OCI-LY3 (cell line): ENCODE data around the gene DAO.

Experiments used
- H2AFZ ChIP-seq: fragments of 200-600, 300-600 bp; shearing (Covaris generic); 2 replicates; pipeline ENCODE4 v1.6.0; 2014; ENCODE audit warnings: antibody characterized with exemption, low read depth, low read length
- H3K27ac ChIP-seq: fragments of 200-600, 300-600 bp; sonication (generic); 2 replicates; pipeline ENCODE4 v1.5.1; 2014; ENCODE audit warnings: mild to moderate bottlenecking, low read length, moderate library complexity, mixed read lengths
- H3K27me3 ChIP-seq: fragments of 200-600, 300-600 bp; sonication (generic); 2 replicates; pipeline ENCODE4 v1.6.1; 2014; ENCODE audit warnings: low read depth, low read length, mixed read lengths
- H3K36me3 ChIP-seq: fragments of 200-600, 300-600 bp; sonication (generic); replicated peaks from 2 replicates; pipeline ENCODE3; 2014; ENCODE audit warnings: low read depth, low read length, mixed read lengths
- H3K4me1 ChIP-seq: fragments of 300-600, 200-600 bp; sonication (generic); 2 replicates; pipeline ENCODE4 v1.6.1; 2014; ENCODE audit warnings: low read length, mixed read lengths
- H3K4me2 ChIP-seq: fragments of 200-600, 300-600 bp; sonication (generic); 2 replicates; pipeline ENCODE4 v1.6.1; 2014; ENCODE audit warnings: low read length, mixed read lengths
- H3K4me3 ChIP-seq: fragments of 300-600, 200-600 bp; sonication (generic); 2 replicates; pipeline ENCODE4 v1.5.1; 2014; ENCODE audit warnings: antibody characterized with exemption, mild to moderate bottlenecking, low read length, moderate library complexity
- H3K79me2 ChIP-seq: fragments of 300-600, 200-600 bp; shearing (Covaris generic); 2 replicates; pipeline ENCODE4 v1.6.1; 2014; ENCODE audit warnings: mild to moderate bottlenecking, low read length, mixed read lengths
- H3K9ac ChIP-seq: fragments of 300-600, 200-600 bp; shearing (Covaris generic); 2 replicates; pipeline ENCODE4 v1.6.0; 2014; ENCODE audit warnings: mild to moderate bottlenecking, low read length, moderate library complexity
- H3K9me3 ChIP-seq: fragments of 200-600, 300-600 bp; shearing (Covaris generic); 2 replicates; pipeline ENCODE4 v1.6.1; 2014; ENCODE audit warnings: low read length, mixed read lengths; ENCODE audit not compliant: insufficient read depth
- H4K20me1 ChIP-seq: fragments of 200-600, 300-600 bp; sonication (generic); 2 replicates; pipeline ENCODE4 v1.6.1; 2016; ENCODE audit warnings: low read length, mixed read lengths; ENCODE audit not compliant: insufficient read depth
- EZH2phosphoT487 ChIP-seq: fragments of 200-600 bp; shearing (Covaris generic); IDR thresholded peaks from 2 replicates; pipeline ENCODE4 v1.6.1; 2018; ENCODE audit warnings: antibody characterized with exemption, mixed run types, low read depth
- TF ChIP-seq, protein P1 (sequence below): fragments of 200-600, 300-600 bp; sonication (generic); IDR thresholded peaks from 2 replicates; pipeline ENCODE4 v1.5.1; 2014; ENCODE audit warnings: antibody characterized with exemption, low read length, low read depth

The DAO gene

GRCh38 chr12:108890208-108890607, 10.3 kb downstream of the DAO start:
- no peaks in the 10 kb centered on the region for H3K36me3 ChIP-seq
- no peaks in the 10 kb centered on the region for H3K9me3 ChIP-seq
- no peak overlapping the region for H3K4me2 ChIP-seq
- no peak for TF ChIP-seq EZH2phosphoT487
- TF ChIP-seq, protein P1, sequence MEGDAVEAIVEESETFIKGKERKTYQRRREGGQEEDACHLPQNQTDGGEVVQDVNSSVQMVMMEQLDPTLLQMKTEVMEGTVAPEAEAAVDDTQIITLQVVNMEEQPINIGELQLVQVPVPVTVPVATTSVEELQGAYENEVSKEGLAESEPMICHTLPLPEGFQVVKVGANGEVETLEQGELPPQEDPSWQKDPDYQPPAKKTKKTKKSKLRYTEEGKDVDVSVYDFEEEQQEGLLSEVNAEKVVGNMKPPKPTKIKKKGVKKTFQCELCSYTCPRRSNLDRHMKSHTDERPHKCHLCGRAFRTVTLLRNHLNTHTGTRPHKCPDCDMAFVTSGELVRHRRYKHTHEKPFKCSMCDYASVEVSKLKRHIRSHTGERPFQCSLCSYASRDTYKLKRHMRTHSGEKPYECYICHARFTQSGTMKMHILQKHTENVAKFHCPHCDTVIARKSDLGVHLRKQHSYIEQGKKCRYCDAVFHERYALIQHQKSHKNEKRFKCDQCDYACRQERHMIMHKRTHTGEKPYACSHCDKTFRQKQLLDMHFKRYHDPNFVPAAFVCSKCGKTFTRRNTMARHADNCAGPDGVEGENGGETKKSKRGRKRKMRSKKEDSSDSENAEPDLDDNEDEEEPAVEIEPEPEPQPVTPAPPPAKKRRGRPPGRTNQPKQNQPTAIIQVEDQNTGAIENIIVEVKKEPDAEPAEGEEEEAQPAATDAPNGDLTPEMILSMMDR: no peak
- no peaks in the 10 kb centered on the region for H3K4me1 ChIP-seq
- no peak overlapping the region for H2AFZ ChIP-seq
- no peaks in the 10 kb centered on the region for H3K79me2 ChIP-seq
- peaks cover 45% of the 10 kb centered on the region for H3K27me3 ChIP-seq
- no peaks in the 10 kb centered on the region for H4K20me1 ChIP-seq
- H3K27ac ChIP-seq: no peak overlapping the region
- H3K9ac ChIP-seq: no peak overlapping the region
- no peak overlapping the region for H3K4me3 ChIP-seq

GRCh38 chr12:108895220-108895802, 15.4 kb downstream of the DAO start:
- no peak overlapping the region for H3K4me3 ChIP-seq
- no peak overlapping the region for H3K4me2 ChIP-seq
- no peak for TF ChIP-seq EZH2phosphoT487
- TF ChIP-seq, protein P1: no peak
- no peak overlapping the region for H3K9ac ChIP-seq
- no peak overlapping the region for H3K27ac ChIP-seq
- H3K4me1 ChIP-seq: no peaks in the 10 kb centered on the region
- H3K27me3 ChIP-seq: peaks cover 34% of the 10 kb centered on the region
- no peaks in the 10 kb centered on the region for H3K79me2 ChIP-seq
- H4K20me1 ChIP-seq: peaks cover 3% of the 10 kb centered on the region; the same call in 1 of the 2 replicates
- no peak overlapping the region for H2AFZ ChIP-seq
- H3K9me3 ChIP-seq: no peaks in the 10 kb centered on the region
- no peaks in the 10 kb centered on the region for H3K36me3 ChIP-seq

GRCh38 chr12:108896336-108896735, 16.4 kb downstream of the DAO start:
- H3K4me1 ChIP-seq: no peaks in the 10 kb centered on the region
- H4K20me1 ChIP-seq: peaks cover 3% of the 10 kb centered on the region; the same call in 1 of the 2 replicates
- no peak overlapping the region for H3K4me3 ChIP-seq
- H3K36me3 ChIP-seq: no peaks in the 10 kb centered on the region
- no peaks in the 10 kb centered on the region for H3K9me3 ChIP-seq
- no peak overlapping the region for H3K27ac ChIP-seq
- H3K4me2 ChIP-seq: no peak overlapping the region
- no peak for TF ChIP-seq EZH2phosphoT487
- TF ChIP-seq, protein P1: no peak
- H2AFZ ChIP-seq: no peak overlapping the region
- no peaks in the 10 kb centered on the region for H3K79me2 ChIP-seq
- H3K27me3 ChIP-seq: peaks cover 39% of the 10 kb centered on the region
- H3K9ac ChIP-seq: no peak overlapping the region

- Histone ChIP-seq H3K4me1 (no peaks in the 10 kb centered on the region), H3K4me3 (no peak overlapping the region), H4K20me1 (peaks cover 3% of the 10 kb centered on the region; the same call in 1 of the 2 replicates), H3K79me2 (no peaks in the 10 kb centered on the region), H2AFZ (no peak overlapping the region), H3K27ac (no peak overlapping the region), H3K4me2 (no peak overlapping the region), H3K9me3 (no peaks in the 10 kb centered on the region), H3K36me3 (no peaks in the 10 kb centered on the region), H3K27me3 (peaks cover 44% of the 10 kb centered on the region), H3K9ac (no peak overlapping the region)
- TF ChIP-seq, protein P1: no peak
- no peak for TF ChIP-seq EZH2phosphoT487
These were observed 16.9 kb downstream of the DAO start for GRCh38 chr12:108896817-108897216.
